Skin of body (tissue), 2 donors: ENCODE measurements around the gene ATP2C2. TPM values are rescaled to one million over a fixed set of nuclear protein-coding genes. Genes with fewer than 3 reads are reported as not detected.
"Not testable (repeated sequence)": the region's sequence is repeated elsewhere in the genome, so short reads cannot be mapped to it uniquely, and the experiment has no call there.

ENCODE experiments used
- DNase-seq: peaks from one replicate; lab custom pipeline; 2025; lab: John Stamatoyannopoulos, UW
- total RNA-seq: library from RNA; depleted of rRNA; stranded (reverse); fragments of >200 nt; gene quantifications from one replicate; pipeline ENCODE4 v1.2.3, GENCODE V29; 2014

Gene ATP2C2, protein sequence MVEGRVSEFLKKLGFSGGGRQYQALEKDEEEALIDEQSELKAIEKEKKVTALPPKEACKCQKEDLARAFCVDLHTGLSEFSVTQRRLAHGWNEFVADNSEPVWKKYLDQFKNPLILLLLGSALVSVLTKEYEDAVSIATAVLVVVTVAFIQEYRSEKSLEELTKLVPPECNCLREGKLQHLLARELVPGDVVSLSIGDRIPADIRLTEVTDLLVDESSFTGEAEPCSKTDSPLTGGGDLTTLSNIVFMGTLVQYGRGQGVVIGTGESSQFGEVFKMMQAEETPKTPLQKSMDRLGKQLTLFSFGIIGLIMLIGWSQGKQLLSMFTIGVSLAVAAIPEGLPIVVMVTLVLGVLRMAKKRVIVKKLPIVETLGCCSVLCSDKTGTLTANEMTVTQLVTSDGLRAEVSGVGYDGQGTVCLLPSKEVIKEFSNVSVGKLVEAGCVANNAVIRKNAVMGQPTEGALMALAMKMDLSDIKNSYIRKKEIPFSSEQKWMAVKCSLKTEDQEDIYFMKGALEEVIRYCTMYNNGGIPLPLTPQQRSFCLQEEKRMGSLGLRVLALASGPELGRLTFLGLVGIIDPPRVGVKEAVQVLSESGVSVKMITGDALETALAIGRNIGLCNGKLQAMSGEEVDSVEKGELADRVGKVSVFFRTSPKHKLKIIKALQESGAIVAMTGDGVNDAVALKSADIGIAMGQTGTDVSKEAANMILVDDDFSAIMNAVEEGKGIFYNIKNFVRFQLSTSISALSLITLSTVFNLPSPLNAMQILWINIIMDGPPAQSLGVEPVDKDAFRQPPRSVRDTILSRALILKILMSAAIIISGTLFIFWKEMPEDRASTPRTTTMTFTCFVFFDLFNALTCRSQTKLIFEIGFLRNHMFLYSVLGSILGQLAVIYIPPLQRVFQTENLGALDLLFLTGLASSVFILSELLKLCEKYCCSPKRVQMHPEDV
- 25.9 TPM for total RNA-seq

DNA sequence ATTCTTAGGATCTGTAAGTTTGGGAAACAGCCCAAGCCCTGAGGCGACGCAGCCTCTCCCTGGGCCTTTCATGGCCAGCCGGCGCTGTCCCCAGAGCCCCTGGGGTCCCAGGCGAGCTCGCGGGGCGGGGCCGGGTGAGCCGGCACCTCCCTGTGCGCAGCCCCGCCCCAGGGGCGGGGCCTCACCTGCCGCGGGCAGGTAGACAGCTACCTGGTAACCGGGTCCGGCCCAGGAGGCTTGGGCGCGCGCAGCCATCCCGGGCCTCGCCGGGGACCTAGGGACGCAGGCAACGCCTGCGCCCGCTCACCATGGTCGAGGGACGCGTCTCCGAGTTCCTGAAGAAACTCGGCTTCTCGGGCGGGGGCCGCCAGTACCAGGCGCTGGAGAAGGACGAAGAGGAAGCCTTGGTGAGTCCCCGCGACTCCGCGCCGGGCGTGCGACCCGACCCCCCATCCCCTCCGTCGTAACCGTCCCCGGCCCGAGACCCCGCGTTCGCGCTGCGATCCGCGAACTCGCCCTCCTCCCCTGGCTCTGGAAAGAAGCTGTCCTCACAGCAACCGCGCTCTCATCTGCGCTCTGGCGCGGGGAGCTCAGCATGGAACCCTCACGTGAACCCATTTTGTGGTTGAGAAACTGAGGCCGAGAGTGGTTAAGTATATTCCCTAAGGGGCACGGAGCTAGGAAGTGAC is at the start of gene ATP2C2:
Gene ATP2C2 (plus strand): TSS at position 231 of the 689 bp plus-strand sequence. CDS start 78 bp downstream, at position 309.
- no peak for DNase-seq

DNA sequence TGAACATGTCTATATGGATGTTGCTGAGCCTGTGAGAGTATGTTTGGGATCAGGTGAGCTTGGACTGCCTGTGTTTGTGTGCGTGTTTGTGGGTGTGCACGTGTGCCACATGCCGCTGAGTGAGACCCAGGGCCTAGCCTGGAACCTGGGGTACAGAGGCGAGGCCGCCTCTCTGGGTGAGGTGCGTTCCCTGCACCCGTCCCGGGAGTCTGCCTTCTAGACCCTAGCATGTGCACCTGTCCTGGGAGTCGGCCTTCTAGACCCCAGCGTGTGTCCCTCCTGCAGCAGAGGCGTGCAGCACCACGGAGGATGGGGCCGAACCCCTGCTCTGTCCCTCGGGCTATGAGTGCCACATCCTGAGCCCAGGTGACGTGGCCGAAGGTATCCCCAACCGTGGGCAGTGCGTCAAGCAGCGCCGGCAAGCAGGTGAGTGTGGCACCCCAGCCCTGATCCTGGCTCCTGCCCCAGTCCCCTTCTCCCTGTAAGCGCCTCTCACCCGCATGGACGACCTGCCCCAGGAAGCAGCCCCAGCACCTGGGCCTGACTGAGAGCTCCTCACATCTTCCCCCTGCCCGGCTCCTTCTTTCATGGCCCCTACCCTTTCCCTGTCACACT is 49.1 kb upstream of the ATP2C2 start:
- DNase-seq: no peak

DNA sequence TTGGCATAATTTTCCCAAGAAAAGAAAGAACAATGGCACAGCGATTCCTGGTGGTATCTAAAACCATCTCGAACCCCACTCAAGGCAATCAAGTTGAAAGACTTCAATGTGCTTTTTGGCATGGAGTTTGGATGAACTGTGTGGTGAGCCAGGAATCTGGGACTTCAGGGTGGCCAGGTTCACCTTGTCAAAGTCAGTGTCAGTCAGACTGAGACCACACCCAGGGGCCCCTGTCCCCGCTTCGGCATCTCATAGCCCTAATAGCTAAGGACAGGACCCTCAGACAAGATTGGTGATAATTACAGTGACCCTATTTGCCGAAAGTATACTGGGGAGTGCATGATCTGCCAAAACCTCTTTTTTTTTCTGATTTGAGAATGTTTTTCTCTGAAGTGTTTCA is 47.8 kb upstream of the ATP2C2 start:
- DNase-seq: no peak

DNA sequence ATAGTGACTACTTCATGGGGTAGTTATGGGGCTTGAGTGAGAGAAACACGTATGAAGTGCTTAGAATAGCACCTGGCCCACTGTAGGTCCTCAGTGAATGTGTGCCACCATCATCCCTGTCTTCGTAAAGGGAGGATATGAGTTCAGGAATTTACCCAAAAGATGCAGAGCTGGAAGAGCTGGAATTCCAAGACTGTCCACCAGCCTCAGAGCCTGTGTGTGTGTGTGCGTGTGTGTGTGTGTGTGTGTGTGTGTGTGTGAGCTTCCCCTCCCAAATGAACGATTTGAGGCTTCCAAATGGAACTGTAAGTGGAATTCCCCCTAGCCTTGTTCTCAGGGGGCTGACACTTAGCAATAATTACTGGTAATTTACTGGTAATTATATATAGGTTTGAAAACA is 46.4 kb upstream of the ATP2C2 start:
- no peak for DNase-seq

DNA sequence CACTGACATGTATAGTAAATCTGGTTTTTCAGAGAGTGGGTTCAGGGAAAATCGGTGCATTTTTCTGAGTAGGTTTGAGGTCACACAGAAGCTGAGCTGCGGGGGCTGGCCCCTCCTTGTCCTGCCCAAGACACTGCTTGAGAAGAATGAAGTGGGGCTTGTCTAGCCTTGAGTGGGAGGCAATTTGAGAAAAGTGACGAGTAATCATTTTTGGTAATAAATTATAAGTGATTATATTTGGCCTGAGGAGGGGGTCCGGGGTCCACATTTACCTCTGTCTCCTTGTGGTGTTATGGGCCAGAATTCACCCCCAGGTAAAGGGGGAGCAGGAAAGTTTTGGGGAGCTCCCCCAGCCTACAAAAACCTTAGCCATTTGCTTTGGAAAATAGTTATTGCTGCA is 45.6 kb upstream of the ATP2C2 start:
- DNase-seq: no peak

DNA sequence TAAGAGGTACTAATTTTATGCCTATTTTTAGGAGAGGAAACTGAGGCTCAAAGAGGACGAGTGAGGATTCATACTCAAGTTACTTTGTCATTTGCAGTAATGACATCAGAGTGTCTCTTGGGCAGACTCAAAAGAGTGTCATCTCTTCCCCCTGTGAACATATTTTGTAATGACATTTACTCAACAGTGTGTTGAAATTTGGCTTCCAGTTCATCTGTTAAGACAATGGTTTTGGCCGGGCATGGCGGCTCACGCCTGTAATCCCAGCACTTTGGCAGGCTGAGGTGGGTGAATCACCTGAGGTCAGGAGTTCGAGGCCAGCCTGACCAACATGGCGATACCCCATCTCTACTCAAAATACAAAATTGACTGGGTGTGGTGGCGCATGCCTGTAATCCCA is 44.7 kb upstream of the ATP2C2 start:
- no peak for DNase-seq

DNA sequence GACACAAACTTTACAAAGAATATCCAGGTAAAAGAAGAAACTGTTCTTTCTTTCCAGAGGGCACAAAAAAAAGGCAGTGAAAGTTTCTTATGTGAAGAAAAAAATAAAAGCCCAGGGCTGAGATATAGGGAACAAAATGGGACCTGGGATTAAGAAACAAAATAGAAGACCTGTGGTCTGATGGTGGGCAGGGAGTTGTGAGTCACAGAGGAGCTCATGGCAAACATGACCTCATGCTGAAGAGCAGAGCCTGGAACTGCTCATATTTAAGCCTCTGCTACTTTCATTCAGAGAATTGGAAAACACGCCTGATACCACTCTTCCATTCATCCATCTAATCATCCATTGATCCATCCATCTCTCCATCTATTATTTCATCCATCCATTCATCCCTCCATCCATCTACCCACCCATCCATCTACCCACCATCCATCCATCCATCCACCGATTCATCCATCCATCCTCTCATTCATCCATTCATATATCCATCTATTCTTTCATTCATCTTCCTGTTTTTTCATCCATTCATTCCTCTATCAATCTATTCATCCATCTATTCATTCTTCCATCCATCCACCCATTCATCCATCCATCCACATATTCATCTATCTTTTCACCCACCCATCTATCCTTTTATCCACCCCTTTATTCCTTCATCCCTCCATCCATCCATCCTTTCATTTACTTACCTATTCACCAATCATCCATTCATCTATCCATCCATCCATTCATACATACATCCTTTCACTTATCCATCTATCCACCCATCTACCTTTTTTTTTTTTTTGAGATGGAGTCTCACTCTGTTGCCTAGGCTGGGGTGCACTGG is 43.7 kb upstream of the ATP2C2 start:
- no peak for DNase-seq

DNA sequence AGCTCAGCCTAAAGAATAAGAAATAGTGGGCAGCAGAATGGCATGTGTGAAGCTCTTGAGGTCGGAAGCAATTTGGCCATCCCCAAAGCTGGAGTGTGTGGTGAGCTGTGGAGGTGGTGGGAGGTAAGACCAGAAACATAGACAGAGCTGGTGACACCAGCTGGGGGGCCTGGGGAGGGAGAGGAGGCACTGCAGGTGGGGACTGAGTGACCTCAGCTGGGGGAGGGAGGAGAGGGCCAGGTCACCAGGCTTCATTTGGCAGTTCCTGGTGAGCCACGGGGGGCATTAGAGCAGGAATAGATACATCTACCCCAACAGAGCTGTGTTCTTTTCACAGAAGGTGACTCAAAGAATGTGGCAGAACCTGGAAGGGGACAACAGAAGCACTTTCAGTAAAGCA is 41.8 kb upstream of the ATP2C2 start:
- DNase-seq: no peak

DNA sequence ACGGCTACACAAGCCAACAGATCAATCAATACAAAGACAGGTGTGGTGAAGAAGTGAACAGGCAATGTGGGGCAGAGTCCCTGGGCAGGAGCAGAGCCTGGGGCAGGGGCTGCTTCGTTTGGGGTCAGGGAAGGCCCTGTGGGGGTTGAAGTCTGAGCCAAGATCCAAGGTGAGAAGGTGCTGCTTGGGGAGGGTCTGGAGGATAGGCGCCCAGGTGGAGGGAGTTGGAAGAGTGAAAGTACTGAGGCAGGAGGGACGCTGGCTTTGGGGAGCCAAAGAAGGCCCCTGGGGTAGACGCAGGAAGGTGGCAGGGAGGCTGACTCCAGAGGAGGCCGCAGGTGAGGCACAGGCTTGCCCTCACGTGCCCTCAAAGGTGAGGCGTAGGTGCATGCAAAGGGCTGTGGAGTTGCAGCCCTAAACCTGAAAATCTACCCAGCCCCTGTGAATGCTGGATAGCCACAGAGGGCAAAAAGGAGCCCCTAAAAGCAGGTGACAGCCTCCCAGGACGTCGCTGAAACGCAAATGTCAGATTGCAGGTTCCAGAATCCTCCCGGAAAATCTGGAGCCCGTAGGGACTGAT is 40.3 kb upstream of the ATP2C2 start:
- no peak for DNase-seq

DNA sequence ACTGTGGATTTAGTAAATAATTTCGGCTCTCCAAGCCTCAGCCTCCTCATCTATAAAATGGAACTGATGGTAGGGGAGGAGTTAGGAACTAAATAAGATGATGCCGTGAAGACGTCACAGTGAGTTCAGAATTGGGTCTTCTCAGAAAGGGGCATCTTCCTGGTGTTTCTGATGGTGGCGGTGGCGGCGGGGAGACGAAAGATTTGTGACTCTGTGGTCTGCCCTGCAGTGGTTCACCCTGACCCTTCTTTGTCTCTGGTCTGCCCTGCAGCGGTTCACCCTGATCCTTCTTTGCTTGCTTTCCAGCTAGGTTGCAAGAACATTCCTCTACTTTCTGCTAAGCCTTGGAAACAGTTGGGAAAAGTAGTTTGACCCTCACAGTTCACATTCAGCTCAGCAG is 39.3 kb upstream of the ATP2C2 start:
- DNase-seq: no peak

DNA sequence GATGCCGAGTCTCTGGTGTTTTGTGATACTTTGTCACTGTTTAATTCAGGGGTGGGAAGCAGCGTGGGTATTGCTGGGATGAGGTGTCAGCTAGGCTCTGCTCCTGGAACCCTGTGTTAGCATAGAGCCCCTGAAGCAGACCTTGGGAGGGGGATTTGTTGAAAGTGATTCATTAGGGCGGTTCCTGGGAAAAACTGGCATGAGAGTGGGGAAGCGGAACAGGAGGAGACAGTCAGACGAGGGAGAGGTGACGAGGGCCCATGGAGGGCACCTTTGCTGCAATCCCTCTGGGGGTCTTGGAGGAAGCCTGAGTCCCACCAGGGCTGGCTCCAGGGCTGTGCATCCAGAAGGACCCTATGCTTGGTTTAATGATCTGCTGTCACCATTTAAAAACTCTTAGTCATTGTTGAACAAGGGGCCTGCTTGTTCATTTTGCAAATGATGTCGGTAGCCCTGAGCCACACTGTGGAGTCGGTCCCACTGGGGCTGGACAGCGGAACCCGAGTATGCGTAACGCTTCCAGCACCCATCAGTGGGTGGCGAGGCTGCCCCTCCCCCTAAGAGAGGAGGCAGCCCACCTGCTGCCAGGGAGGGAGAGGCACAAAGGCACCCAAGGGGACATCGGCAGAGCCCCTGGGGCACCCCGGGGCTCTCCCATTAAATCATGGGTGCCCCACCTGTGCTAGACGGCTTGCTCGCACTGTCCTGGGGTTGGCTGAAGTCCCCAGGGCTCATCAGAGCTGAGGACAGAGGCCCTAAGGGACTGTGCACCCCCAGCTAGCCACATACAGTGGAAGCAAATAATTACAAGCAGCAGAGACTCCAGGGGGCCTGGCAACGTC is 38.3 kb upstream of the ATP2C2 start:
- no peak for DNase-seq

DNA sequence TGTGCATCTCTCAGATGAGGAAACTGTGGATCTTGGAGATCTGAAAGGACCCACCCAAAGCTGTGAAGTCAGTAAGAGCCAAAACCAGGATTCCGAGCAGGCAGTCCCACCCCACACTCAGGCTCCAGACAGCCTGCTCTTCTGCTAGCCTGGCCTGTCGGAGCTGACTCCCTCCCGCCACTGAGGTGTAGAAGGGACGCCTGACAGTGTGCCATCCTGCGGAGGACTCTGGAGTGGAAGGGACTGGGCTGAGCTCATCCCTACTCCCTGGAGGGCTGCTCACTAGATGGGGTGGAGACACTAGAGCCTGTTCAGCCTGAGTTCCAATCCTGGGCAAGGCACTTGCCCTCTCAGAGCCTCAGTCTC is 37.7 kb upstream of the ATP2C2 start:
- no peak for DNase-seq

DNA sequence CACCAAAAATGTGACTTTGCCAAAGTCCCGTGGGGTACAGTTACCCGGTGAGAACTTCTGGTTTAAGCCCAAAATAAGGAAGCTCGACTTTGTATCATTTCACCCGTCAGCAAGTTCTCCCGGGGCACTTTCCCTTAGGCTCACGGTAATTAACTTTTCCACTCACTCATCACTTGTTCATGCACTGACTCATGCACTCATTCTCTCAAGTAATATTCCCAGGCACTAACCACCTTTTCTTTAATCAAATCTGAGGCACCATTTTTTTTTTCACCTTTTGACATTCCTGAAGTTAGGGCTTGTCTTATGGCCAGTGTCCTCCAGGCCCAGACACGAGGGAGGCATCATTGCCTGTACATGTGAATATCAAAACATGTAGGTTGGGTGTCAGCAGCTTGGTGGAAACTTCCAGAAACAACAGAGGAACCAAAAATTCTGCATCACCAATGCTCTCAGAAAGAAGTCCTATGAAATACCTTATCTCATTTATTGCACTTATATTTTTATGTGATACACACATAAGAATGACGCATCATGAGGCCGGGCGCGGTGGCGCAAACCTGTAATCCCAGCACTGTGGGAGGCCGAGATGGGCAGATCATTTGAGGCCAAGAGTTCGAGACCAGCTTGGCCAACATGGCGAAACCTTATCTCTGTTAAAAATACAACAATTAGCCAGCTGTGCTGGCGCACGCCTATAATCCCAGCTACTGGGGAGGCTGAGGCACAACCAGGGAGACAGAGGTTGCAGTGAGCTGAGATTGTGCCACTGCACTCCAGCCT is 36.1 kb upstream of the ATP2C2 start:
- DNase-seq: no peak

DNA sequence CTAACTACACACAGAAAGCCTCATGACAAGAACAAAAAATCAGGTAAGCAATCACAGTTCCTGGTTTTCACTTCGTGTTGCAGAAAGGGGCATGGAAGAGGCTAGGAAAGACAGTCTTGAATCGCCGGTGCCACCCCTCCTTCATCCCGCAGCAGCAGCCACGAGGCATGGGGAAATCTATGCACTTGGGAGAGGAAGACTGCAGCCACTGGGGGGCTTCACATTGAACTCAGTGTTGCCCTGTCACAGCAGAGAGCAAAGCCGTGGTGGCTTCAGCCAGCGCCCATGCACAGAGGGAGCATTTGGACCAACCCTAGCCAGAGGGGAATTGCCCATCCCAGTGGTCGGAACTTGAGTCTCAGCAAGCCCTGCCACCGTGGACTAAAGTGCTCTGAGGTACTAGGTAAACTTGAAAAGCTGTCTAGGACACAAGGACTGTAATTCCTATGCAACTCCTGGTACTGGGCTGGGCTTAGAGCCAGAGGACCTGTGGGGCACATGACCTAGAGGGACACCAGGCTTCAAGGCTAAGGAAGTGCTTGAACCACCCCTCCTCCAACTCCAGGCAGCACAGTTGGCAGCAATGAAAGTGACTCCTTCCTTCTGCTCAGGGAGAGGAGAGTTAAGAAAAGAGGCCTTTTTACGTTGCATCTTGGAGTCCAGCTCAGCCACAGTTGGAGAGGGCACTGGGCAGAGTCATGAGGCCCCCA is 35.2 kb upstream of the ATP2C2 start:
- no peak for DNase-seq

DNA sequence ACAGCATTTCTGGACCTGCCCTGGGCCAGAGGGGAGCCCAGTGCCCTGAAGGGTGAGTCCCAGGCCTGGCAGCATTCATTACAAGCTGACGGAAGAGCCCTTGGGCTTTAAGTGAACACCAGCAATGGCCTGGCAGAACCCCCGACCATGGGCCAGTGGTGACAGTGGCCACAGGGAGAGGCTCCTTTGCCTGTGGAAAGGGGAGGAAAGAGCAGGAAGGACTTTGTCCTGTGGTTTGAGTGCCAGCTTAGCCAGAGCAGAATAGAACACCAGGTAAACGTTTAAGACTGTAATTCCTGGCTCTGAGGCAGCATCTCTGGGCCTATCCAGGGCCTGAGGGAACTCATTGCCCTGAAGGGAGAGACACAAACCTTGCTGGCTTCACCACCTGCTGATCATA is 34.3 kb upstream of the ATP2C2 start:
- DNase-seq: no peak

DNA sequence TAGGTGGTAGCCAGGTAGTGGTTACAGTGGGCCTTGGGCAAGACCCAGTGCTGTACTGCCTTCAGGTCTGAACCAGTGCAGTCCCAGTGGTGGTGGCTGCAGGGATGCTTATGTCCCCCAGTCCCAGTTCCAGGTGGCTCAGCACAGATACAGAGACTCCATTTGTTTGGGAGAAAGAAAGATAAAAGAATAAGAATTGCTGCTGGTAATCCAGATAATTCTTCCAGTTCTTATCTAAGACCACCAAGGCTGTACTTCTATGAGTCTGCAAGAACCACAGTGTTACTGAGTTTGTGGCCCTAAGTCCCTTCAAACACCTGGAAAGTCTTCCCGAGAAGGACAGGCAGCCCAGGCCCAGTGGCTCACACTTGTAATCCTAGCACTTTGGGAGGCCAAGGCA is 33.9 kb upstream of the ATP2C2 start:
- no peak for DNase-seq

DNA sequence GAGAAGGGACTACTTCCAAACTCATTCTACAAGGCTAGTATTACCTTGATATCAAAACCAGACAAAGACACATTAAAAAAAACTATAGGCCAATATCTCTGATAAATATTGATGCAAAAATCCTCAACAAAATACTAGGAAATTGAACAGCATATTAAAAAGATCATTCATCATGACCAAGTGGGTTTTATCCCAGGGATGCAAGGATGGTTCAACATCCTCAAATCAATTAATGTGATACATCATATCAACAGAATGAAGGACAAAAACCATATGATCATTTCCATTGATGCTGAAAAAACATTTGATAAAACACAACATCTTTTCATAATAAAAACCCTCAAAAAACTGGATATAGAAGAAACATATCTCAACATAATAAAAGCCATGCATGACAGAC is 31.1 kb upstream of the ATP2C2 start:
- not testable (repeated sequence) for DNase-seq

DNA sequence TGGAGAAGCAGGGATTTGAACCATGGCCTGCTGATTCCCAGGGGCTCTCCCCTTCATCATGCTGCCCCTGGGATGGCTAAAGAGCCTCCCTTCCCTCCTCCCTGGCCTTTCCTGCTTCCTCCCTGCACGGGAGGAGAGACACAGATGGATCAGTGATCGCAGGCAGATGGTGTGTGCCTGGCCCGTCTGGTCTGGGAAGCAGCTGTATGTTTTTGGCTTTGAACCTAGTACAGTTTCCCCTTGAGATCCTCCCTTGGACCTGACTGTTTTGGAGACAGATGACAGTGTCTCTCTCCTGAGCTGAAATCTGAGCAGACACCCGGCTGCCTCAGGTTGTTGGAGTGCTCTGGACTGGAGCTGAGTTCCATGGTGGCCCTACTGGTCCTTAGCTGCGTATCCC is 29.0 kb upstream of the ATP2C2 start:
- peak; percentile 33 for DNase-seq
